ENCODE results near the gene KIT. TPM values are rescaled to one million over a fixed set of nuclear protein-coding genes. Genes with fewer than 3 reads are reported as not detected.

The KIT gene
- polyA plus RNA-seq, 4 donors = 0.22 to 14.7 (median 2.2) TPM

- 65 to 88% (median 69%) methylated on average over 2 of the region's 2 CpGs for WGBS, 3 donors
- H3K27ac ChIP-seq (ENCODE audit: low read depth in 1 of 3, low read length in 2 of 3) = no peak overlapping the region
- H3K4me1 ChIP-seq (ENCODE audit: control insufficient read depth in 3 of 3, insufficient read depth in 2 of 3, low read depth in 1 of 3, low read length in 2 of 3) = no peaks in the 10 kb centered on the region
- DNase-seq = no peak
- no peak for FAIRE-seq
- peaks cover 0 to 8% of the 10 kb centered on the region in 2 donors for H3K9me3 ChIP-seq (ENCODE audit: control insufficient read depth in 2 of 2, insufficient read depth in 1 of 2, low read depth in 1 of 2, low read length in 1 of 2)
- H3K4me3 ChIP-seq (ENCODE audit: low read depth in 1 of 3, low read length in 3 of 3) = no peak overlapping the region
- H3K27me3 ChIP-seq (ENCODE audit: control insufficient read depth in 3 of 3, insufficient read depth in 3 of 3, low read length in 3 of 3) = peaks cover 0 to 2% (median 0%) of the 10 kb centered on the region in 3 donors
- no peaks in the 10 kb centered on the region for H3K36me3 ChIP-seq (ENCODE audit: control insufficient read depth in 3 of 3, insufficient read depth in 2 of 3, low read depth in 1 of 3, low read length in 3 of 3)
Observed at GRCh38 chr4:54746218-54746617, 88.5 kb downstream of the KIT start.

DNA sequence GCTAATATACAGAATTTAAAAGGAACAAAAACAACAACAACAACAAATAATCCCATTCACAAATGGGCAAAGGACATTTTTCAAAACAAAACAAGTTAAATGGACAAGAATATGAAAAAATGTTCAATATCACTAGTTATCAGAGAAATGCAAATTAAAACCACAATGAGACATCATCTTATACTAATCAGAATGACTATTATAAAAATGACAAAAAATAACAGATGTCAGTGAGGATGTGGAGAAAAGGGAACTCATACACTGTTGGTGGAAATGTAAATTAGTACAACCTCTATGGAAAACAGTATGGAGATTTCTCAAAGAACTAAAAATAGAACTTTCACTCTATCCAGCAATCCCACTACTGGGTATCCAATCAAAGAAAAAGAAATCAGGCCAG, 92.6 kb downstream of the KIT start:
- H3K27ac ChIP-seq (ENCODE audit: low read depth in 1 of 3, low read length in 2 of 3) = no peak overlapping the region
- H3K36me3 ChIP-seq (ENCODE audit: control insufficient read depth in 3 of 3, insufficient read depth in 2 of 3, low read depth in 1 of 3, low read length in 3 of 3) = no peaks in the 10 kb centered on the region
- FAIRE-seq (no peak), DNase-seq (no peak)
- peaks cover 0 to 8% of the 10 kb centered on the region in 2 donors for H3K9me3 ChIP-seq (ENCODE audit: control insufficient read depth in 2 of 2, insufficient read depth in 1 of 2, low read depth in 1 of 2, low read length in 1 of 2)
- no peaks in the 10 kb centered on the region for H3K4me1 ChIP-seq (ENCODE audit: control insufficient read depth in 3 of 3, insufficient read depth in 2 of 3, low read depth in 1 of 3, low read length in 2 of 3)
- peaks cover 0 to 2% (median 0%) of the 10 kb centered on the region in 3 donors for H3K27me3 ChIP-seq (ENCODE audit: control insufficient read depth in 3 of 3, insufficient read depth in 3 of 3, low read length in 3 of 3)
- H3K4me3 ChIP-seq (ENCODE audit: low read depth in 1 of 3, low read length in 3 of 3) = no peak overlapping the region

DNA sequence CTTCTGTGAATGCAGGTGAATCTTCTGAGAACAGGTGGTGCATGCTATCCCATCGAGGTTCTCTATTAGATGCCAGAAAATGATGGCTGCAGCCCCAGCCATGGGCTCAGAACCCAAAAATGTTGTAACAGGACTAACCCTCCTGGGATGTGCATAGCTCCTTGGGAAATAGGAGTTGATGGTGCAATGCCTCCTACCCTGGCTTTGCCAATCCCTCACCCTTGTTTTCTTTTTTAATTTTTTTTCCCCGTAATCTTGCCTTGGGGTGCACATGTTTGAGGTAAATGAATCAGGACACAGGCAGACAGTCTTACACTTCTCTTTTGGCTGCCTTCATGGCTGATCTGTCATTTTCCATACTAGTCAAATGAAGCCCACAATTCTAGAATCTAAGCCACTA, 96.6 kb downstream of the KIT start:
- DNase-seq = no peak
- FAIRE-seq = no peak
- Histone ChIP-seq H3K27me3 (ENCODE audit: control insufficient read depth in 3 of 3, insufficient read depth in 3 of 3, low read length in 3 of 3) (no peaks in the 10 kb centered on the region), H3K4me3 (ENCODE audit: low read depth in 1 of 3, low read length in 3 of 3) (no peak overlapping the region), H3K4me1 (ENCODE audit: control insufficient read depth in 3 of 3, insufficient read depth in 2 of 3, low read depth in 1 of 3, low read length in 2 of 3) (no peaks in the 10 kb centered on the region), H3K9me3 (ENCODE audit: control insufficient read depth in 2 of 2, insufficient read depth in 1 of 2, low read depth in 1 of 2, low read length in 1 of 2) (no peaks in the 10 kb centered on the region), H3K36me3 (ENCODE audit: control insufficient read depth in 3 of 3, insufficient read depth in 2 of 3, low read depth in 1 of 3, low read length in 3 of 3) (no peaks in the 10 kb centered on the region), H3K27ac (ENCODE audit: low read depth in 1 of 3, low read length in 2 of 3) (no peak overlapping the region)
- 63 to 85% (median 66%) methylated on average over 2 of the region's 2 CpGs for WGBS, 3 donors

DNA sequence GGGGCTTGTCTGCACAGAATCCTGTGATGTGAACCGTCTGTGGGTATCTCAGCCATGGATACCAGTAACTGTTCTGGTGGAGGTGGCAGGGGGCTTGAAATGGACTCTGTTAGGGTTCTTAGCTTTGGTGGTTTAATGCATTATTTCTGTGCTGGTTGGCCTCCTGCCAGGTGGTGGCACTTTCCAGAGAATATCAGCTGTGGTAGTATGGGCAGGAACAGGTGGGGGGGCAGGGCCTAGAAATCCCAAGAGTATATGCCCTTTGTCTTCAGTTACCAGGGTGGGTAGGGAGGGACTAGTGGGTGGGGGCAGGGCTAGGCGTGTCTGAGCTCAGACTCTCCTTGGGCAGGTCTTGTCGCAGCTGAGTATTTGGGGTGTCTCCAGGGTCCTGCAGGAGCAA, 106.7 kb downstream of the KIT start:
- no peak for DNase-seq
- H3K36me3 ChIP-seq (ENCODE audit: control insufficient read depth in 3 of 3, insufficient read depth in 2 of 3, low read depth in 1 of 3, low read length in 3 of 3) = no peaks in the 10 kb centered on the region
- no peak overlapping the region for H3K27ac ChIP-seq (ENCODE audit: low read depth in 1 of 3, low read length in 2 of 3)
- no peak overlapping the region for H3K4me3 ChIP-seq (ENCODE audit: low read depth in 1 of 3, low read length in 3 of 3)
- WGBS, 3 donors = 77 to 84% (median 82%) methylated on average over 2 to 3 of the region's 3 CpGs
- no peak for FAIRE-seq
- H3K9me3 ChIP-seq (ENCODE audit: control insufficient read depth in 2 of 2, insufficient read depth in 1 of 2, low read depth in 1 of 2, low read length in 1 of 2) = peaks cover 0 to 3% of the 10 kb centered on the region in 2 donors
- no peaks in the 10 kb centered on the region for H3K4me1 ChIP-seq (ENCODE audit: control insufficient read depth in 3 of 3, insufficient read depth in 2 of 3, low read depth in 1 of 3, low read length in 2 of 3)
- no peaks in the 10 kb centered on the region for H3K27me3 ChIP-seq (ENCODE audit: control insufficient read depth in 3 of 3, insufficient read depth in 3 of 3, low read length in 3 of 3)

- FAIRE-seq = no peak
- peaks cover 0 to 3% of the 10 kb centered on the region in 2 donors for H3K9me3 ChIP-seq (ENCODE audit: control insufficient read depth in 2 of 2, insufficient read depth in 1 of 2, low read depth in 1 of 2, low read length in 1 of 2)
- H3K27me3 ChIP-seq (ENCODE audit: control insufficient read depth in 3 of 3, insufficient read depth in 3 of 3, low read length in 3 of 3) = no peaks in the 10 kb centered on the region
- H3K36me3 ChIP-seq (ENCODE audit: control insufficient read depth in 3 of 3, insufficient read depth in 2 of 3, low read depth in 1 of 3, low read length in 3 of 3) = no peaks in the 10 kb centered on the region
- no peak overlapping the region for H3K4me3 ChIP-seq (ENCODE audit: low read depth in 1 of 3, low read length in 3 of 3)
- H3K27ac ChIP-seq (ENCODE audit: low read depth in 1 of 3, low read length in 2 of 3) = no peak overlapping the region
- H3K4me1 ChIP-seq (ENCODE audit: control insufficient read depth in 3 of 3, insufficient read depth in 2 of 3, low read depth in 1 of 3, low read length in 2 of 3) = no peaks in the 10 kb centered on the region
- no peak for DNase-seq
Observed at GRCh38 chr4:54767376-54767775, 109.6 kb downstream of the KIT start.

GRCh38 chr4:54773022-54773421, 115.3 kb downstream of the KIT start:
- H3K27me3 ChIP-seq (ENCODE audit: control insufficient read depth in 3 of 3, insufficient read depth in 3 of 3, low read length in 3 of 3) = no peaks in the 10 kb centered on the region
- no peaks in the 10 kb centered on the region for H3K4me1 ChIP-seq (ENCODE audit: control insufficient read depth in 3 of 3, insufficient read depth in 2 of 3, low read depth in 1 of 3, low read length in 2 of 3)
- no peak overlapping the region for H3K27ac ChIP-seq (ENCODE audit: low read depth in 1 of 3, low read length in 2 of 3)
- 71 to 87% (median 81%) methylated on average over 4 of the region's 4 CpGs for WGBS, 3 donors
- no peaks in the 10 kb centered on the region for H3K36me3 ChIP-seq (ENCODE audit: control insufficient read depth in 3 of 3, insufficient read depth in 2 of 3, low read depth in 1 of 3, low read length in 3 of 3)
- DNase-seq (no peak), FAIRE-seq (no peak)
- no peak overlapping the region for H3K4me3 ChIP-seq (ENCODE audit: low read depth in 1 of 3, low read length in 3 of 3)
- no peaks in the 10 kb centered on the region for H3K9me3 ChIP-seq (ENCODE audit: control insufficient read depth in 2 of 2, insufficient read depth in 1 of 2, low read depth in 1 of 2, low read length in 1 of 2)

GRCh38 chr4:54779036-54779435, 121.3 kb downstream of the KIT start:
- FAIRE-seq = no peak
- no peaks in the 10 kb centered on the region for H3K4me1 ChIP-seq (ENCODE audit: control insufficient read depth in 3 of 3, insufficient read depth in 2 of 3, low read depth in 1 of 3, low read length in 2 of 3)
- H3K27ac ChIP-seq (ENCODE audit: low read depth in 1 of 3, low read length in 2 of 3) = no peak overlapping the region
- H3K27me3 ChIP-seq (ENCODE audit: control insufficient read depth in 3 of 3, insufficient read depth in 3 of 3, low read length in 3 of 3) = no peaks in the 10 kb centered on the region
- WGBS, 3 donors = 68 to 81% (median 70%) methylated on average over 2 of the region's 2 CpGs
- no peak for DNase-seq
- H3K9me3 ChIP-seq (ENCODE audit: control insufficient read depth in 2 of 2, insufficient read depth in 1 of 2, low read depth in 1 of 2, low read length in 1 of 2) = no peaks in the 10 kb centered on the region
- no peaks in the 10 kb centered on the region for H3K36me3 ChIP-seq (ENCODE audit: control insufficient read depth in 3 of 3, insufficient read depth in 2 of 3, low read depth in 1 of 3, low read length in 3 of 3)
- H3K4me3 ChIP-seq (ENCODE audit: low read depth in 1 of 3, low read length in 3 of 3) = no peak overlapping the region

- H3K9me3 ChIP-seq (ENCODE audit: control insufficient read depth in 2 of 2, insufficient read depth in 1 of 2, low read depth in 1 of 2, low read length in 1 of 2) = no peaks in the 10 kb centered on the region
- no peaks in the 10 kb centered on the region for H3K27me3 ChIP-seq (ENCODE audit: control insufficient read depth in 3 of 3, insufficient read depth in 3 of 3, low read length in 3 of 3)
- DNase-seq (no peak), FAIRE-seq (no peak)
- 81 to 90% (median 83%) methylated on average over 2 of the region's 2 CpGs for WGBS, 3 donors
- no peak overlapping the region for H3K4me3 ChIP-seq (ENCODE audit: low read depth in 1 of 3, low read length in 3 of 3)
- no peaks in the 10 kb centered on the region for H3K36me3 ChIP-seq (ENCODE audit: control insufficient read depth in 3 of 3, insufficient read depth in 2 of 3, low read depth in 1 of 3, low read length in 3 of 3)
- no peaks in the 10 kb centered on the region for H3K4me1 ChIP-seq (ENCODE audit: control insufficient read depth in 3 of 3, insufficient read depth in 2 of 3, low read depth in 1 of 3, low read length in 2 of 3)
- H3K27ac ChIP-seq (ENCODE audit: low read depth in 1 of 3, low read length in 2 of 3) = no peak overlapping the region
Observed at GRCh38 chr4:54779476-54780148, 121.9 kb downstream of the KIT start.

- FAIRE-seq (no peak), DNase-seq (no peak)
- Histone ChIP-seq H3K27me3 (ENCODE audit: control insufficient read depth in 3 of 3, insufficient read depth in 3 of 3, low read length in 3 of 3) (no peaks in the 10 kb centered on the region), H3K4me1 (ENCODE audit: control insufficient read depth in 3 of 3, insufficient read depth in 2 of 3, low read depth in 1 of 3, low read length in 2 of 3) (no peaks in the 10 kb centered on the region), H3K4me3 (ENCODE audit: low read depth in 1 of 3, low read length in 3 of 3) (no peak overlapping the region), H3K9me3 (ENCODE audit: control insufficient read depth in 2 of 2, insufficient read depth in 1 of 2, low read depth in 1 of 2, low read length in 1 of 2) (no peaks in the 10 kb centered on the region), H3K36me3 (ENCODE audit: control insufficient read depth in 3 of 3, insufficient read depth in 2 of 3, low read depth in 1 of 3, low read length in 3 of 3) (no peaks in the 10 kb centered on the region), H3K27ac (ENCODE audit: low read depth in 1 of 3, low read length in 2 of 3) (no peak overlapping the region)
Observed at GRCh38 chr4:54780149-54780495, 122.4 kb downstream of the KIT start.

All from small intestine (tissue), 7 donors.